Liver (tissue), 9 donors: ENCODE results near the gene SF3B1. TPM values are rescaled to one million over a fixed set of nuclear protein-coding genes. Genes with fewer than 3 reads are reported as not detected.

Experiments
- DNase-seq: peaks from one replicate; pipeline ENCODE4 v3.0.0-alpha.2; 2017; ENCODE audit warnings: low spot score
- H3K27ac ChIP-seq, 2 donors: one replicate each; pipeline ENCODE4 v1.7.0; 2013; ENCODE audit warnings: inconsistent platforms in 2 of 2, low read length in 2 of 2, control low read depth in 1 of 2, low read depth in 1 of 2, mild to moderate bottlenecking in 1 of 2
- H3K27me3 ChIP-seq, 4 donors: one replicate each; pipeline versions ENCODE4 v1.6.1 to v1.7.0; 2013; ENCODE audit warnings: low read length in 3 of 4, inconsistent platforms in 1 of 4, mild to moderate bottlenecking in 1 of 4, moderate library complexity in 1 of 4; ENCODE audit not compliant: control insufficient read depth in 4 of 4, insufficient read depth in 4 of 4
- H3K36me3 ChIP-seq, 4 donors: one replicate each; pipeline versions ENCODE4 v1.6.1 to v1.7.0; 2013; ENCODE audit warnings: low read length in 3 of 4, mild to moderate bottlenecking in 3 of 4, low read depth in 1 of 4, moderate library complexity in 1 of 4; ENCODE audit not compliant: control insufficient read depth in 4 of 4, insufficient read depth in 3 of 4
- H3K4me1 ChIP-seq, 4 donors: one replicate each; pipeline versions ENCODE4 v1.6.1 to v1.7.0; 2013; ENCODE audit warnings: low read length in 3 of 4, mild to moderate bottlenecking in 3 of 4, moderate library complexity in 1 of 4; ENCODE audit not compliant: control insufficient read depth in 4 of 4, insufficient read depth in 4 of 4
- H3K4me3 ChIP-seq, 3 donors: one replicate each; pipeline versions ENCODE4 v1.6.1 to v1.7.0; 2013; ENCODE audit warnings: low read length in 3 of 3, control low read depth in 1 of 3, low read depth in 1 of 3, mild to moderate bottlenecking in 1 of 3
- H3K9ac ChIP-seq, 2 donors: one replicate each; pipeline ENCODE4 v1.7.0; 2013; ENCODE audit warnings: low read length in 2 of 2, mild to moderate bottlenecking in 2 of 2, moderate library complexity in 2 of 2, control low read depth in 1 of 2, low read depth in 1 of 2
- H3K9me3 ChIP-seq, 4 donors: one replicate each; pipeline versions ENCODE4 v1.6.1 to v1.7.0; 2013; ENCODE audit warnings: low read length in 3 of 4; ENCODE audit not compliant: control insufficient read depth in 4 of 4
- ATF3 ChIP-seq: IDR thresholded peaks from 2 replicates; pipeline ENCODE4 v1.6.1; 2016; ENCODE audit warnings: antibody characterized with exemption
- FOXA1 ChIP-seq: IDR thresholded peaks from 2 replicates; pipeline ENCODE4 v1.6.1; 2016; ENCODE audit warnings: antibody characterized with exemption
- FOXA2 ChIP-seq: IDR thresholded peaks from 2 replicates; pipeline ENCODE4 v1.6.1; 2016; ENCODE audit warnings: antibody characterized with exemption
- HNF4A ChIP-seq, 2 donors: conservative IDR thresholded peaks; 2 replicates each; pipeline ENCODE4 v1.6.1; 2016; ENCODE audit warnings: antibody characterized with exemption in 2 of 2, mild to moderate bottlenecking in 2 of 2
- HNF4G ChIP-seq: IDR thresholded peaks from 2 replicates; pipeline ENCODE4 v1.6.1; 2016; ENCODE audit warnings: antibody characterized with exemption
- JUND ChIP-seq, 2 donors: IDR thresholded peaks; 2 replicates each; pipeline ENCODE4 v1.6.1; 2016; ENCODE audit warnings: antibody characterized with exemption in 2 of 2
- MAX ChIP-seq: IDR thresholded peaks from 2 replicates; pipeline ENCODE4 v1.6.1; 2016; ENCODE audit warnings: antibody characterized with exemption
- RXRA ChIP-seq, 2 donors: IDR thresholded peaks; 2 replicates each; pipeline ENCODE4 v1.6.1; 2017 to 2018; ENCODE audit warnings: antibody characterized with exemption in 2 of 2, mild to moderate bottlenecking in 1 of 2
- TAF1 ChIP-seq: conservative IDR thresholded peaks from 2 replicates; pipeline ENCODE4 v1.6.1; 2016; ENCODE audit warnings: antibody characterized with exemption, mild to moderate bottlenecking
- YY1 ChIP-seq: IDR thresholded peaks from 2 replicates; pipeline ENCODE4 v1.6.1; 2016; ENCODE audit warnings: antibody characterized with exemption, mild to moderate bottlenecking
- ZBTB33 ChIP-seq: IDR thresholded peaks from 2 replicates; pipeline ENCODE4 v1.6.1; 2016; ENCODE audit warnings: antibody characterized with exemption
- WGBS: extraction: QIAGEN DNeasy Blood & Tissue Kit; methylation state at CpG from one replicate; pipeline ENCODE4 v1.1.7; 2013; 5-methylcytosine and 5-hydroxymethylcytosine counted together
- polyA plus RNA-seq, 2 donors: library from polyadenylated mRNA; stranded (reverse) in 1 of 2; unstranded in 1 of 2; fragments of 200-250 nt in 1 of 2; fragments of >200 nt in 1 of 2; fragmentation: Nextera tagmentation in 1 of 2; extraction: Ambion mirVana in 1 of 2; gene quantifications; one replicate each; pipeline versions ENCODE4 v1.2.1 to v1.2.3, GENCODE V29; 2013 to 2015
- total RNA-seq, 2 donors: library from RNA; depleted of rRNA; stranded (reverse); fragments of >200 nt; gene quantifications; one replicate each; pipeline ENCODE4 v1.2.3, GENCODE V29; 2014
- TF ChIP-seq, protein P1 (sequence below): fragments of 150-350 bp; IDR thresholded peaks from 2 replicates; pipeline ENCODE4 v1.5.1; 2017; ENCODE audit warnings: improper control_type of control experiment, low read depth, low read length; ENCODE audit not compliant: missing input control
- TF ChIP-seq, protein P2 (sequence below): IDR thresholded peaks from 2 replicates; pipeline ENCODE4 v1.6.1; 2016; ENCODE audit warnings: antibody characterized with exemption, mild to moderate bottlenecking
- donor health status: healthy.
- donor health status: healthy.
- donor health status: healthy.
- donor health status: healthy.
- donor health status: healthy.

Gene SF3B1
- total and polyA plus RNA-seq, 4 donors = 44.1 to 180 (median 139) TPM

GRCh38 chr2:197426723-197427603 lies 7.9 kb downstream of the SF3B1 start:
- Histone ChIP-seq H3K27ac (no peak overlapping the region), H3K4me1 (peaks cover 21 to 52% (median 31%) of the 10 kb centered on the region in 4 donors)
- WGBS = 52% methylated on average over 2 of the region's 2 CpGs

DNA sequence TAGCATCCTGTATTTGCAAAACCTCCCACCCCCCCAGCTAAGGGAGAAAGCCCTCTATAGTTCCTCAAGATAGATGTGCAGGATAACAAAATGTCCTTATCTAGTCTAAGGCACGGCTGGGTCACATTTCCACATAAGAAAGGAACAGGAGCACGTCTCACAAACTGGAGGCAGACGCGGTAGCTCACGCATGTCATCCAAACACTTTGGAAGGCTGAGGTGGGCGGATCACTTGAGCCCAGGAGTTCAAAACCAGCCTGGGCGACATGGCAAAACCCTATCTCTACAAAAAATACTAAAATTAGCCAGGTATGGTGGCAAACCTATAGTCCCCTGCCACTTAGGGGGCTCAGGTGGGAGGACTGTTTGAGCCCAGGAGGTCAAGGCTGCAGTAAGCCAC lies 9.3 kb downstream of the SF3B1 start:
- H3K4me3 ChIP-seq = no peak overlapping the region

More at GRCh38 chr2:197426723-197427603, 7.9 kb downstream of the SF3B1 start:
- Histone ChIP-seq H3K27me3 (no peaks in the 10 kb centered on the region), H3K9ac (no peak overlapping the region), H3K4me3 (no peak overlapping the region), H3K36me3 (peaks cover 0 to 10% (median 4%) of the 10 kb centered on the region in 4 donors), H3K9me3 (no peaks in the 10 kb centered on the region)
- TF ChIP-seq HNF4G = no peak
- TF ChIP-seq FOXA1 = no peak
- TF ChIP-seq, protein P1, sequence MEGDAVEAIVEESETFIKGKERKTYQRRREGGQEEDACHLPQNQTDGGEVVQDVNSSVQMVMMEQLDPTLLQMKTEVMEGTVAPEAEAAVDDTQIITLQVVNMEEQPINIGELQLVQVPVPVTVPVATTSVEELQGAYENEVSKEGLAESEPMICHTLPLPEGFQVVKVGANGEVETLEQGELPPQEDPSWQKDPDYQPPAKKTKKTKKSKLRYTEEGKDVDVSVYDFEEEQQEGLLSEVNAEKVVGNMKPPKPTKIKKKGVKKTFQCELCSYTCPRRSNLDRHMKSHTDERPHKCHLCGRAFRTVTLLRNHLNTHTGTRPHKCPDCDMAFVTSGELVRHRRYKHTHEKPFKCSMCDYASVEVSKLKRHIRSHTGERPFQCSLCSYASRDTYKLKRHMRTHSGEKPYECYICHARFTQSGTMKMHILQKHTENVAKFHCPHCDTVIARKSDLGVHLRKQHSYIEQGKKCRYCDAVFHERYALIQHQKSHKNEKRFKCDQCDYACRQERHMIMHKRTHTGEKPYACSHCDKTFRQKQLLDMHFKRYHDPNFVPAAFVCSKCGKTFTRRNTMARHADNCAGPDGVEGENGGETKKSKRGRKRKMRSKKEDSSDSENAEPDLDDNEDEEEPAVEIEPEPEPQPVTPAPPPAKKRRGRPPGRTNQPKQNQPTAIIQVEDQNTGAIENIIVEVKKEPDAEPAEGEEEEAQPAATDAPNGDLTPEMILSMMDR = no peak
- no peak for DNase-seq

DNA sequence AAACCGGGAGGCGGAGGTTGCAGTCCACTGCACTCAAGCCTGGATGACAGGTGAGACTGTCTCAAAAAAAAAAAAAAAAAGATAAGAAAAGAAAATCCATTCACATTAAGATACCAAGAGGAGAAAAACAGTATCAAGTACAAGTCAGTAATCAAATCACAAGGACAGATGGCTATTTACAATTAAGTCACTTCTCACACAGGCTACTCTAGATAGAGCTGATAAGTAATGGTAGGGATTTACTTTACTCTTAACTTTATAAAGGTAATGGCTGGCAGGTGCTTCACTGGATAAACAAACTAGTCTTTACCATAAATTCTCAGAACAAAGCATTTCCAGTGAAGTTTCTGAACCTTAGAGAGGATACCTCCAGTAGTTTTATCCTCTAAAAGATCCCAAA lies 11.5 kb downstream of the SF3B1 start:
- peaks cover 11 to 22% (median 16%) of the 10 kb centered on the region in 4 donors for H3K4me1 ChIP-seq
- 95% methylated on average over 2 of the region's 2 CpGs for whole genome bisulfite sequencing
- H3K4me3 ChIP-seq = no peak overlapping the region
- H3K9me3 ChIP-seq = no peaks in the 10 kb centered on the region
- no peak for DNase-seq
- H3K27ac ChIP-seq = no peak overlapping the region
- peaks cover 2 to 30% (median 26%) of the 10 kb centered on the region in 4 donors for H3K36me3 ChIP-seq
- no peaks in the 10 kb centered on the region for H3K27me3 ChIP-seq
- H3K9ac ChIP-seq = no peak overlapping the region
- TF ChIP-seq MAX = no peak
- no peak for TF ChIP-seq YY1
- TF ChIP-seq HNF4A (conservative IDR thresholded peaks at IDR 0.05) = no peak
- TF ChIP-seq, protein P2, sequence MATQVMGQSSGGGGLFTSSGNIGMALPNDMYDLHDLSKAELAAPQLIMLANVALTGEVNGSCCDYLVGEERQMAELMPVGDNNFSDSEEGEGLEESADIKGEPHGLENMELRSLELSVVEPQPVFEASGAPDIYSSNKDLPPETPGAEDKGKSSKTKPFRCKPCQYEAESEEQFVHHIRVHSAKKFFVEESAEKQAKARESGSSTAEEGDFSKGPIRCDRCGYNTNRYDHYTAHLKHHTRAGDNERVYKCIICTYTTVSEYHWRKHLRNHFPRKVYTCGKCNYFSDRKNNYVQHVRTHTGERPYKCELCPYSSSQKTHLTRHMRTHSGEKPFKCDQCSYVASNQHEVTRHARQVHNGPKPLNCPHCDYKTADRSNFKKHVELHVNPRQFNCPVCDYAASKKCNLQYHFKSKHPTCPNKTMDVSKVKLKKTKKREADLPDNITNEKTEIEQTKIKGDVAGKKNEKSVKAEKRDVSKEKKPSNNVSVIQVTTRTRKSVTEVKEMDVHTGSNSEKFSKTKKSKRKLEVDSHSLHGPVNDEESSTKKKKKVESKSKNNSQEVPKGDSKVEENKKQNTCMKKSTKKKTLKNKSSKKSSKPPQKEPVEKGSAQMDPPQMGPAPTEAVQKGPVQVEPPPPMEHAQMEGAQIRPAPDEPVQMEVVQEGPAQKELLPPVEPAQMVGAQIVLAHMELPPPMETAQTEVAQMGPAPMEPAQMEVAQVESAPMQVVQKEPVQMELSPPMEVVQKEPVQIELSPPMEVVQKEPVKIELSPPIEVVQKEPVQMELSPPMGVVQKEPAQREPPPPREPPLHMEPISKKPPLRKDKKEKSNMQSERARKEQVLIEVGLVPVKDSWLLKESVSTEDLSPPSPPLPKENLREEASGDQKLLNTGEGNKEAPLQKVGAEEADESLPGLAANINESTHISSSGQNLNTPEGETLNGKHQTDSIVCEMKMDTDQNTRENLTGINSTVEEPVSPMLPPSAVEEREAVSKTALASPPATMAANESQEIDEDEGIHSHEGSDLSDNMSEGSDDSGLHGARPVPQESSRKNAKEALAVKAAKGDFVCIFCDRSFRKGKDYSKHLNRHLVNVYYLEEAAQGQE = no peak
- no peak for TF ChIP-seq ZBTB33
- TF ChIP-seq FOXA2 = no peak

More for the DNA sequence above, 9.3 kb downstream of the SF3B1 start:
- no peaks in the 10 kb centered on the region for H3K27me3 ChIP-seq
- H3K9ac ChIP-seq = no peak overlapping the region
- no peaks in the 10 kb centered on the region for H3K9me3 ChIP-seq
- no peak overlapping the region for H3K27ac ChIP-seq
- TF ChIP-seq FOXA1 = no peak
- TF ChIP-seq RXRA (IDR thresholded peaks at IDR 0.05) = no peak
- TF ChIP-seq, protein P1 = no peak
- TF ChIP-seq ATF3 = no peak
- no peak for TF ChIP-seq YY1
- no peak for TF ChIP-seq TAF1
- no peak for TF ChIP-seq HNF4A (conservative IDR thresholded peaks at IDR 0.05)
- no peak for TF ChIP-seq HNF4G
- TF ChIP-seq JUND (IDR thresholded peaks at IDR 0.05) = no peak
- TF ChIP-seq FOXA2 = no peak
- WGBS = 64% methylated on average over 7 of the region's 7 CpGs
- no peak for DNase-seq
- peaks cover 14 to 39% (median 22%) of the 10 kb centered on the region in 4 donors for H3K4me1 ChIP-seq
- H3K36me3 ChIP-seq = peaks cover 1 to 12% (median 7%) of the 10 kb centered on the region in 4 donors
